ENCODE results near the gene PCDH15.

DNA sequence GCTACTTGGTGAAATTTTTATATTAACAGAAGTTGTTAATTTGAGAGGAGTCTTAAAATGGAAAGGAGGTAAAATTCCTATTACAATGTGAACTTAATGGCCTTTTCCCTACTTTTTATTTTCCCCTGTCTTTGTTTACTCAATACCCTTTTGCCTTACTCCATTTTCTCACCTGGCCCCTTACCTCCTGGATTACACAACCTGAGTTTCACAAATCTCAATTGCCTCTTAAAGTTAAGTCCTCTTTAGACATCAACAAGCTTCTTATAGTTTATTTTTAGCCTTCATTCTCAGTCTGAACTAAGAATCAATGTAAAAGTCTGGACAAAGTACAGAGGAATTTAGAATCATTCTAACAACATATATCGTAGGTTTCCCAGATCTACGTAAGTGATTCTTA, 247.0 kb downstream of the PCDH15 start:
- TF ChIP-seq GATA3 (IDR thresholded peaks at IDR 0.05; ENCODE audit: low read depth, low read length) (no peak), GATA2 (IDR thresholded peaks at IDR 0.05; ENCODE audit: low read depth, low read length) (no peak)
